ENCODE results near the gene EBF4. TPM values are rescaled to one million over a fixed set of nuclear protein-coding genes. Genes with fewer than 3 reads are reported as not detected.

Gene EBF4
- total RNA-seq, 1 donor from 2014 or later: 1.3 TPM

GRCh38 chr20:2795451-2795850, 102.9 kb downstream of the EBF4 start:
- no peaks in the 10 kb centered on the region for H3K36me3 ChIP-seq (ENCODE audit: control insufficient read depth, insufficient read depth, low read length)
- H3K4me3 ChIP-seq (ENCODE audit: low read depth, low read length): no peak overlapping the region
- no peak for TF ChIP-seq CTCF (IDR thresholded peaks at IDR 0.05; ENCODE audit: insufficient read depth, low read length, severe bottlenecking)
- FAIRE-seq (no peak), DNase-seq (ENCODE audit: low read depth) (no peak)
- peaks cover 13% of the 10 kb centered on the region for H3K27me3 ChIP-seq (ENCODE audit: control insufficient read depth, insufficient read depth, low read length)

GRCh38 chr20:2796011-2796660, 103.6 kb downstream of the EBF4 start:
- TF ChIP-seq CTCF (IDR thresholded peaks at IDR 0.05; ENCODE audit: insufficient read depth, low read length, severe bottlenecking): no peak
- no peak overlapping the region for H3K4me3 ChIP-seq (ENCODE audit: low read depth, low read length)
- no peak for DNase-seq (ENCODE audit: low read depth)
- FAIRE-seq: no peak
- no peaks in the 10 kb centered on the region for H3K36me3 ChIP-seq (ENCODE audit: control insufficient read depth, insufficient read depth, low read length)
- H3K27me3 ChIP-seq (ENCODE audit: control insufficient read depth, insufficient read depth, low read length): peaks cover 18% of the 10 kb centered on the region

GRCh38 chr20:2797136-2797983, 104.8 kb downstream of the EBF4 start:
- Histone ChIP-seq H3K27me3 (ENCODE audit: control insufficient read depth, insufficient read depth, low read length) (peaks cover 23% of the 10 kb centered on the region), H3K4me3 (ENCODE audit: low read depth, low read length) (no peak overlapping the region), H3K36me3 (ENCODE audit: control insufficient read depth, insufficient read depth, low read length) (no peaks in the 10 kb centered on the region)
- FAIRE-seq (no peak), DNase-seq (ENCODE audit: low read depth) (no peak)
- no peak for TF ChIP-seq CTCF (IDR thresholded peaks at IDR 0.05; ENCODE audit: insufficient read depth, low read length, severe bottlenecking)

GRCh38 chr20:2798095-2798805, 105.7 kb downstream of the EBF4 start:
- Histone ChIP-seq H3K27me3 (ENCODE audit: control insufficient read depth, insufficient read depth, low read length) (peaks cover 25% of the 10 kb centered on the region), H3K36me3 (ENCODE audit: control insufficient read depth, insufficient read depth, low read length) (no peaks in the 10 kb centered on the region)
- DNase-seq (ENCODE audit: low read depth): no peak

GRCh38 chr20:2798814-2799213, 106.2 kb downstream of the EBF4 start:
- no peak for TF ChIP-seq CTCF (IDR thresholded peaks at IDR 0.05; ENCODE audit: insufficient read depth, low read length, severe bottlenecking)
- Histone ChIP-seq H3K36me3 (ENCODE audit: control insufficient read depth, insufficient read depth, low read length) (no peaks in the 10 kb centered on the region), H3K4me3 (ENCODE audit: low read depth, low read length) (no peak overlapping the region), H3K27me3 (ENCODE audit: control insufficient read depth, insufficient read depth, low read length) (peaks cover 25% of the 10 kb centered on the region)
- FAIRE-seq: peak; percentile 23
- DNase-seq (ENCODE audit: low read depth): peak; percentile 11

More at GRCh38 chr20:2798095-2798805, 105.7 kb downstream of the EBF4 start:
- H3K4me3 ChIP-seq (ENCODE audit: low read depth, low read length): no peak overlapping the region
- no peak for TF ChIP-seq CTCF (IDR thresholded peaks at IDR 0.05; ENCODE audit: insufficient read depth, low read length, severe bottlenecking)
- no peak for FAIRE-seq
